HG02852 (cell line): ENCODE data around the gene RAI1.

ENCODE experiments used
- ATAC-seq: cut with Tn5 transposase; IDR thresholded peaks from one replicate; pipeline ENCODE4 v1.9.1; 2021; ENCODE audit warnings: mild to moderate bottlenecking, moderate library complexity; ENCODE audit not compliant: unreplicated experiment

RAI1 gene

DNA sequence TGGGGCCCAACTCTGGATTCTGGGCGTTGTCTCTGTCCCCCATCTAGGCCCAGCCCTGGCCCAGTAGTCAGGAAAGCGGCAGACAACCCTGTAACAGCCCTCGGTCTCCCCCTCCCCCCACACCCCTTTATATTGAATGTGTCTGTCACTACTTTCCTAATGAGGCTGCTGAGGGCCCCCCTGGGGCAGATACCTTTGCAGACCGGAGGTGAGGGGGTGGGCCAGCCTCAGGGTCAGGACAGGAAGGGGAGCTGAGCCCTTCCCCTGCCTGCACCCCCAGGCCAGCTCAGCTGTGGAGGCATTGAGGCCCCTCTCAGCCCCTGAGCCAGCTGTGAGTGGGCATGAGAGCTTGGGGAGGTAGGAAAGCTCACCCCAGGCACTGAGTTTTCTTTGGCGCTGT, 17.1 kb downstream of the RAI1 start:
- ATAC-seq: no peak

DNA sequence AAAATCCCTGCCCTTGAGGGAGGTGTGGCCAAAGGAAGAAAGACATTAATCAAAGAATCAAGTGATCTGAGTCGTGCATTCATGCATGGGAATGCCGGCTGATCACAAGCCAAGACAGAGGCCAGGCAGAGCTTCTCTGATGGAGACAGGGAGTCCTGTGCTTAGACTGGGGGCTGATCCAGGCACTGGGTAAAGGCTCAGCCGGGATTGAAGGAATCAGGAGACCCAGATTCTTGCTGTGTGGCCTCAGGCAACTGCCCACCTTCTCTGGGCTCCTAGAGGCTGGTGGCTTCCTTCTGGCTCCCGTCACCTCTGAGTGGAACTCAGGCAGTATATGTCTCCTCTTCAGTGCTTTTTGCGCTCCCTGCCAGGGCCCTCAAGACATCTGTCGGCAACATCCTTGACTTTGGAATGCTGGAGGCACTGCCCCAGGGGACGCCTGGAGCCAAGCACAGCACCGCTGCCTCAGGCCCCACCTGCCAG, 17.7 kb downstream of the RAI1 start:
- ATAC-seq: no peak

DNA sequence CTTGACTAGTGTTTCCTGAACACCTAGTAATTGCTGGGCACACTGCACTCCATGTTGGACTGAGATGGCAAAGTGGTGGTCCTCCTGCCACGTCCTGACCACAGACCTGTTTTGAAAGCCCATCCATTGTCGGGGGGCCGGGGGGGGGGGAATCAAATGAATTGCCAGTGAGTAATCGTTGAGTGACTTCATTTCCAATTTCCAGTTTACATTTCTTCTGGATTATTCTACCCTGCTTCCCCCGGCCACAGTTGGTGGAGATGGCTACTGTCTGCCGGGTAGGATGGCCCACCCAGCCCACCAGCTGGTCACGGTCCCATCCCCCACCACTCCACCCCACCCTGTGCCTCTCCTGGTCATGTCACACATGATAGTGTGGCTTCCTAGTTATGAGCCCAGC, 18.2 kb downstream of the RAI1 start:
- ATAC-seq: no peak

GRCh38 chr17:17700251-17700969, 19.2 kb downstream of the RAI1 start:
- ATAC-seq: no peak

GRCh38 chr17:17701112-17701511, 19.9 kb downstream of the RAI1 start:
- ATAC-seq: no peak

DNA sequence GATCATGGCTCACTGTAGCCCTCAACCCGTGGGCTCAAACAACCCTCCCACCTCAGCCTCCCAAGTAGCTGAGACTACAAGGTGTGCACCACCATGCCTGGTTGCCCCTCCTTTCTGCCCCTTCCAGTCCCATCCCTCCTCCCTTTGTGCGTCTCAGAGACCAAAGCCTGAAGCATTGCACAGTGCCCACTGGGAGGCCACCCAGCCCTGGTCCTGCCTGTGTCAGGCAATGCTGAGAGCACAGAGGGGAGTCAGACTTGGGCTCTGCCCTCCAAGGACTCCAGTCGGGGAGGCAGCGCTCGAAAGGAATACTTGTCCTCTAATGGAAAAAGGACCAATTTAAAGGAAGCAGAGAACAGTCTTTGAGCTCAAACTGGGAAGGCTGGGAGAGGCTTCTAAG, 20.4 kb downstream of the RAI1 start:
- no peak for ATAC-seq

GRCh38 chr17:17702449-17703139, 21.3 kb downstream of the RAI1 start:
- ATAC-seq: no peak

- no peak for ATAC-seq
Observed at GRCh38 chr17:17703140-17703919, 22.1 kb downstream of the RAI1 start.

DNA sequence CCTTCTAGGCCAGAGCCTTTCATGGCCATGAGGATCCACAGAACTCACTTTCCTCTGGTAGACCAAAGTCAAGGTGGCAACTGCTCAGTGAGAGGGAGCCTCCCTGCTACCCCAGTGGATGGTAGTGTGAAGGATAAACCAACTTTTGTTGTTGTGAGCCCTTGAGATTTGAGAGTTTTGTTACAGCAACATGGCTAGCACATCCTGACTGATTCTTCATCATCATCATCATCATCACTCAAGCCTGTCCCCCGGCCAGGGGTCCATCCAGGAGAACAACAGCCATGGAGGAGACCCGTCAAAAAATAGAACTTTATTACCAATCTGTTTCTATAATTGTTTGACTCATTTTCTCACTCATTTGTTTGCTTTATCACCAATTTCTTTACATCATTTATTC, 23.7 kb downstream of the RAI1 start:
- no peak for ATAC-seq

DNA sequence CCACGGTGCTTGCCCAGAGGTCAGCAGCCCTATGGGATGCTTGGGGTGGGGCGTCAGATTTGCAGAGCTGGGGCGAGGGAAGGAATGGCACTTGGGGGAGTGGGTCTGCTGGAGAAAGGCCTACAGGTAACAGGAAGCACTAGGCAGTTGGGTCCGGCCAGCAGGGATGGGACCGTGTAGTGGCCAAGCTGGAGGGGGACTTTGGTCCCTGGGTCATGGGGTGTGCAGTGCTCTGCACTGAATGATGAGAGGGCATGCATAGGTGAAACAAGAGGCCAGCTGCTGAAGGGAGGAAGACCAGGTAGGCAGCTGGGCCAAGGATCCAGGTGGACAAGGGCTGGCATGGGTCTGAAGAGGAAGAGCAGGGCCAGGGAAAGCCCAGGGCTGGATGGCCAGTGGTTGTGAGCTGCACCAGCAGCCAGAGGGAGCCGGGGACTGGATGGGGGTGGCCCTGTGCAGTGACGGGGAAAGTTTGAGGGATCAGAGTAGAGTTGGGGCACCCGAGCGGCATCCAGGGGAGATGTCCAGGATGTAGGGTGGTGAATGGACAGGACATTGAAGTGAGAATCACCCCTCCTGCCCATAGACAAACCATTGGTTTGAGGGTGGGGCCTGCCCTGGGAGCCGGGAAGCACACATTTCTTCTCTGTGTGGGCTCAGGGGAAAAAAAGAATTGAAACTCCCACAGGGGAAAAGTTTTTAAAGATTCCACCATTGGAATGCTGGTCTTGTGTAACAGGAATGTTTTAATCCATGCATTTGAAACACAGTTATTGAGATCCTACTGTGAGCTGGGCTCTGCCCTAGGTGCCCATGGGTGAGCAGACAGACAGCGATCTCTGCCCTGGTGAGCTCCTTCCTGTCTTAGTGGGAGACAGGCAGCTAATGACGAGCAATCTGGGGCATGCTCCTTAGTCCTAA, 25.1 kb downstream of the RAI1 start:
- ATAC-seq: no peak

GRCh38 chr17:17708295-17708694, 27.0 kb downstream of the RAI1 start:
- no peak for ATAC-seq

DNA sequence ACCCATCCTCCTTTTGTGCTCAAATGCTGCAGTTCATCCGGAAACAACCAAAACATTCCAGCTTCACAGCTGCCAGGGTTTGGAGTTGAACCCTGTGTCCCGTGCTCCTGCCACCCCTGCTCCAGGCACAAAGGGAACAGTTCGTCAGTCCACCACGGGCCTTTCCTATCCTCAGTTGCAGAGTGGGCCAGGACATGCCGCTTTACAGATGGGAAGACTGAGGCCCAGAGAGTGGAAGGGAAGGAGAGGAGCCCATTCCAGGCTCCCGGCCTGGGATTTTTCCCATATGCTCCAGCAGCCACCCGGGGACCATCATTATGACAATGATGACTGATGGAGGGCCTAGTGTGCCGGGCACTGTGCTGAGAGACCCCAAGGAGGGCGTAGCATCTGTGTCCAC, 27.6 kb downstream of the RAI1 start:
- no peak for ATAC-seq

DNA sequence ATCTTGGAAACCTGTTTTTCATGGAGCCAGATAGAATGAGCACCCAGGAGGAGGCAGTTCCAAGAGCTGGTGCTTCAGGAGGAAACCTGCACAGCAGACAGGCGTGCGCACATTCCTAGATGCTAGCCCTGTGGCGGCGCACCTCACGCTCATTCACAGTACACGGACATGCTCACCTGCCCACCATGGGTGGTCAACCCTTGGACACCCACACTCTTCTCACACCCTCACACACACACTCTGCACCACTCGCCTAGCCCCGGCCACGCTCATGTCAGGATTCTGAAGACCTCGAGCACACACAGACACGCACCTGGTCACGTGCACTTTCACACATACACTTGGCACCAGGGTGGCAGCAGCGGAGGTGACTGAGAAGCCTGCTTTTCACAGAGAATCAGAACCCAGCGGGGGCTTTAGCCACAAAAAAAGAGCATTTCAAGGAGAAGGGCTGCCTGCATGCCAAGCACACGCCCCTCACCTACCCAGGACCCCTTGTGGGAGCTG, 28.6 kb downstream of the RAI1 start:
- no peak for ATAC-seq

DNA sequence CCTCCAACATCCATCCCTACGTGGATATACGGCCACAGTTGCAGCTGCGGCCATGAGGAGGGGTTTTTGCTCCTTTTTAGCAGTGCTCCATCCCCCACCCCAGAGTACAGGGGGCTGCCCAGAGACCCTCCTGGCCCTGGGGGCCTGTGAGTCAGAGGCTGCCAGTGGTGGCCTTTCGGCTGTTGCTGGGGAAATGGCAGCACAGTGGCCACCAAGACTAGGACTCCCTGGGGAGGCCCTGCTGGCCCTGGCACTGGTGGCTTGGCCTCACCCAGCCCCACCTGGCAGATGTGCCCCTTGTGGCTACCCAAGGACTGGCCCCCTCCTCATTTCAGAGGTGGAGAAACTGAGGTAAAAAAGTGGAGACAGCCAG, 29.1 kb downstream of the RAI1 start:
- ATAC-seq: no peak

GRCh38 chr17:17710728-17711541, 29.7 kb downstream of the RAI1 start:
- no peak for ATAC-seq

DNA sequence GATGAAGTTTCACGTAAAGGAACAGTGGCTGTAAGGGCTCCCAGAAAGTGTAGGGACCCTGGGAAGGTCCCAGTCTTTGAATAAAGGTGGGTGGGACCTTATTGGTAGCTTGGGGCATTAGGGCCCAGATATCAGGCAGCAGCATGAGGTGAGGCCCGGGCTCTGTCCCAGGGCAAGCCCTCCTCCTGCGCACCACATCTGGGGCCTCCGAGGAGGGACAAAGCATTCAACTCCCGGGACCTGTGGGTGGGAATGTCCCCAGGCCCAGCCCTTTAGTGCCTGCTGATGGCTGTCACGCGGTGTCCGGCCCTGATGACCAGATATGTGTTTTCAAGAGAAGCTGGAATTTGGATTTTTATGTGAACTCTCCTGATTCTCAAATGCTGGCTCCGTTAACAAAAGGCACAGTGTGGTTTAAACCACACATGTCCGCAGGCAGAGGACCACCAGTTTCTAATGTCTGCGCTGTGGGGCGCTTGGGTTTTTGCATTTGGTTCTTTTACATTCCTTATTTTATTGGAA, 30.4 kb downstream of the RAI1 start:
- ATAC-seq: no peak

DNA sequence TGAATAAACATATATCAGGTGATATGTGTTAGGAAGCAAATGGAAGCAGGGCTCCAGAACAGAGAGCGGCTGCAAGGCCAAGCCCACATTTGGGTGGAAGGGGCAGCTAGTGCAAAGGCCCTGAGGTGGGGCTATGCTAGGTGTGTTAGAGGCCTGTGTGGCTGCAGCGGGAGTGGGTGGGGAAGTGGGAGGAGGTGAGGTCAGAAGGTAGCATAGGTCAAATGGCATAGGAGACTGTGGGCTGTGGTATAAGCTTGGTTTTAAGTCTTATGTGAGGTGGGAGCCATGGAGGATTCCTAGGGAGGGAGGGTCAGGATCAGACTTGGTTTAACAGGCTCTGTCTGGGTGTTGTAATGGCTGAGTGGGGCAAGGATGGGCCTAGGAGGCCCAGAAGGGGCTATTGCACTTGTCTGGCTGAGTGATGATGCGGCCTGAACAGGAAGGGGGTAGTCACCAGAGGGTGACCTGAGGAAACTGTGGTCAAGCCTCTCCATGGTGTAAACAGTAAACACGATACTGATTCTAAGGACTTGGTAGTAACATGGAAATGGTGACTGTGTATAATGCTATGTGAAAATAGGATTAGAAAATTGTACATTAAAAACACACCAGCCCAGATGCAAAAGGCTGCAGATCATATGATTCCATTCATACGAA, 31.1 kb downstream of the RAI1 start:
- peak; percentile 84 for ATAC-seq

DNA sequence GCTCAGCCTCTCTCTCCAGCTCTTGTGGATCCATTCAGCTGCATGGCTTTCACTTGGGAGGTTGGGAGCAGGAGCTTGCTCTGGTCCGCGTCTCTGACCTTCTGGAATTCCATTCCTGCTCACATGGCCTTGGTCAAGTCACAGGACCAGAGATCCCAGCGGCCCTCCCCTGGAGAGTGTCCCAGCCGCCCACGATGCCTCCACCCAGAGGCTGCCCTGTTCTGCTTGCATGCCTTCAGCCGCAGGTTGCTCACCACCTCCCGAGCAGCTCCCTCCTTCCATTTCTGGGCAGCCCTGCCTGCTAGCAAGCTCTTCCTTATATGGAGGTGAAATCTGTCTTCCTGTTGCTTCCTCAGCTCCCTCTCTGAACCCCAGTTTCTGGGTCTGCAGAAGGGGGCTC, 32.6 kb downstream of the RAI1 start:
- no peak for ATAC-seq

- no peak for ATAC-seq
Observed at GRCh38 chr17:17714261-17714866, 33.1 kb downstream of the RAI1 start.
